ENCODE results near the gene MAST4. TPM values are rescaled to one million over a fixed set of nuclear protein-coding genes. Genes with fewer than 3 reads are reported as not detected.

Gene MAST4
- polyA plus RNA-seq, 1 experiment, result 11.6 TPM

- DNase-seq (ENCODE audit: low read depth, low spot score), result peak; percentile 18
- Histone ChIP-seq H3K27ac (ENCODE audit: low read depth, low read length) (no peak overlapping the region), H3K4me3 (ENCODE audit: low read depth, low read length) (no peak overlapping the region), H3K9me3 (ENCODE audit: control insufficient read depth, insufficient read depth, low read length) (no peaks in the 10 kb centered on the region), H3K27me3 (ENCODE audit: control insufficient read depth, insufficient read depth, low read length) (no peaks in the 10 kb centered on the region)
- TF ChIP-seq CTCF (IDR thresholded peaks at IDR 0.05; ENCODE audit: low read depth, low read length), result no peak
- POLR2A ChIA-PET, result no interaction called here
- CTCF ChIA-PET, result no interaction called here
Measured at GRCh38 chr5:67063791-67064190, 467.6 kb downstream of the MAST4 start.

- TF ChIP-seq CTCF (IDR thresholded peaks at IDR 0.05; ENCODE audit: low read depth, low read length), result no peak
- CTCF ChIA-PET, result no interaction called here
Measured at GRCh38 chr5:67065237-67065636, 469.0 kb downstream of the MAST4 start.

GRCh38 chr5:67065696-67066095 is 469.5 kb downstream of the MAST4 start:
- TF ChIP-seq CTCF (IDR thresholded peaks at IDR 0.05; ENCODE audit: low read depth, low read length), result no peak
- no peak overlapping the region for H3K27ac ChIP-seq (ENCODE audit: low read depth, low read length)
- no peak for DNase-seq (ENCODE audit: low read depth, low spot score)
- no peaks in the 10 kb centered on the region for H3K27me3 ChIP-seq (ENCODE audit: control insufficient read depth, insufficient read depth, low read length)
- POLR2A ChIA-PET, result no interaction called here
- CTCF ChIA-PET, result no interaction called here
- no peaks in the 10 kb centered on the region for H3K9me3 ChIP-seq (ENCODE audit: control insufficient read depth, insufficient read depth, low read length)
- H3K4me3 ChIP-seq (ENCODE audit: low read depth, low read length), result no peak overlapping the region

More at GRCh38 chr5:67065237-67065636, 469.0 kb downstream of the MAST4 start:
- no peak for DNase-seq (ENCODE audit: low read depth, low spot score)
- POLR2A ChIA-PET, result no interaction called here
- H3K4me3 ChIP-seq (ENCODE audit: low read depth, low read length), result no peak overlapping the region
- no peak overlapping the region for H3K27ac ChIP-seq (ENCODE audit: low read depth, low read length)
- H3K9me3 ChIP-seq (ENCODE audit: control insufficient read depth, insufficient read depth, low read length), result no peaks in the 10 kb centered on the region
- H3K27me3 ChIP-seq (ENCODE audit: control insufficient read depth, insufficient read depth, low read length), result no peaks in the 10 kb centered on the region

GRCh38 chr5:67066815-67067214 is 470.6 kb downstream of the MAST4 start:
- DNase-seq (ENCODE audit: low read depth, low spot score), result no peak
- CTCF ChIA-PET, result interaction anchor here (0.7 to 1.1 kb wide), 2 partner anchors 34 to 1158 kb away, joined by 3 read pairs; no protein-coding TSS in a partner anchor
- no peak overlapping the region for H3K27ac ChIP-seq (ENCODE audit: low read depth, low read length)

More at GRCh38 chr5:67066815-67067214, 470.6 kb downstream of the MAST4 start:
- no peak overlapping the region for H3K4me3 ChIP-seq (ENCODE audit: low read depth, low read length)
- H3K27me3 ChIP-seq (ENCODE audit: control insufficient read depth, insufficient read depth, low read length), result no peaks in the 10 kb centered on the region
- POLR2A ChIA-PET, result no interaction called here
- no peak for TF ChIP-seq CTCF (IDR thresholded peaks at IDR 0.05; ENCODE audit: low read depth, low read length)
- no peaks in the 10 kb centered on the region for H3K9me3 ChIP-seq (ENCODE audit: control insufficient read depth, insufficient read depth, low read length)
